Cardiac muscle cell (in vitro differentiated cells and primary cell): Measurements from ENCODE around the gene PICALM. TPM values are rescaled to one million over a fixed set of nuclear protein-coding genes. Genes with fewer than 3 reads are reported as not detected.
"Not testable (repeated sequence)": the region's sequence is repeated elsewhere in the genome, so short reads cannot be mapped to it uniquely, and the experiment has no call there.

Experiments
- DNase-seq, 2 donors: peaks; one replicate each; pipeline versions ENCODE4 v3.0.0 to v3.0.0-alpha.2; 2010 to 2017; ENCODE audit warnings: low read depth in 1 of 2, low spot score in 1 of 2
- H3K27ac ChIP-seq: fragments of 200-600 bp; sonication (generic); 2 replicates; pipeline ENCODE4 v1.5.1; 2016
- H3K27me3 ChIP-seq: fragments of 200-600 bp; sonication (generic); 2 replicates; pipeline ENCODE4 v1.6.0; 2016; ENCODE audit warnings: control low read depth
- H3K36me3 ChIP-seq: fragments of 200-600 bp; sonication (generic); 2 replicates; pipeline ENCODE4 v1.5.1; 2016; ENCODE audit warnings: control low read depth
- H3K4me1 ChIP-seq: fragments of 200-600 bp; sonication (generic); 2 replicates; pipeline ENCODE4 v1.8.1; 2017; ENCODE audit warnings: low read depth, mild to moderate bottlenecking, mixed run types
- H3K4me3 ChIP-seq: fragments of 200-600 bp; sonication (generic); 2 replicates; pipeline ENCODE4 v1.5.1; 2016; ENCODE audit warnings: mild to moderate bottlenecking
- H3K9me3 ChIP-seq: fragments of 200-600 bp; sonication (generic); 2 replicates; pipeline ENCODE4 v1.5.1; 2017; ENCODE audit warnings: low read depth, mild to moderate bottlenecking, control low read depth
- polyA plus RNA-seq: library from polyadenylated mRNA; unstranded; fragments of >200 nt; fragmentation: Nextera tagmentation; extraction: Ambion mirVana; gene quantifications from 2 replicates; pipeline ENCODE4 v1.2.1, GENCODE V29; 2016
- total RNA-seq: library from RNA; depleted of rRNA; stranded (reverse); fragments of >200 nt; gene quantifications from 2 replicates; pipeline ENCODE4 v1.2.3, GENCODE V29; 2016
- TF ChIP-seq, protein P1 (sequence below): IDR thresholded peaks from 2 replicates; pipeline ENCODE4 v1.5.1; 2012; ENCODE audit warnings: low read depth, mild to moderate bottlenecking, low read length

The PICALM gene
- total and polyA plus RNA-seq, 2 experiments from 2014 or later: 49.9 to 110 TPM

DNA sequence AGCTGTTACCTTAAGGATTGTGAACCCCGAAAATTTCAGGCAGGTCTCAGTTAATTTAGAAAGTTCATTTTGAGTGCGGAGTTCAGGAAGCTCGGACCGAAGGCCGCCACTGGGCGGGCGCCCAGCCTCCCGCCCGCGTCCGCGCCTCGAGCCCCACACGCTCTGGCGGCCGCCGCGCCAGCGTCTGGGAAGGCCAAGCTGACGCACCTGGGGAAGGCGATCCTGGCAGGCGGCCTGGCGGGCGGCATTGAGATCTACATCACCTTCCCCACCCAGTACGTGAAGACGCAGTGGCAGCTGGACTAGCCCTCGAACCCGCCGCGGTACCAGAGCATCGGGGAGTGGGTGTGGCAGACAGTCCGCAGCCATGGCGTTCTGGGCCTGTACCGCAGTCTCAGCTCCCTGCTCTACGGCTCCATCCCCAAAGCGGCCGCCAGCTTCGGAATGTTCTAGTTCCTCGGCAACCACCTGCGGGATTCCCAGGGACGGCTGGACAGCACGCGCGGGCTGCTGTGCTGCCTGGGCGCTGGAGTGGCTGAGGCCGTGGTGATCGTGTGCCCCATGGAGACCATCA, 134.2 kb downstream of the PICALM start:
- Histone ChIP-seq H3K4me3 (no peak overlapping the region), H3K27me3 (no peaks in the 10 kb centered on the region), H3K4me1 (no peaks in the 10 kb centered on the region), H3K9me3 (no peaks in the 10 kb centered on the region), H3K27ac (no peak overlapping the region), H3K36me3 (no peaks in the 10 kb centered on the region)
- TF ChIP-seq, protein P1, sequence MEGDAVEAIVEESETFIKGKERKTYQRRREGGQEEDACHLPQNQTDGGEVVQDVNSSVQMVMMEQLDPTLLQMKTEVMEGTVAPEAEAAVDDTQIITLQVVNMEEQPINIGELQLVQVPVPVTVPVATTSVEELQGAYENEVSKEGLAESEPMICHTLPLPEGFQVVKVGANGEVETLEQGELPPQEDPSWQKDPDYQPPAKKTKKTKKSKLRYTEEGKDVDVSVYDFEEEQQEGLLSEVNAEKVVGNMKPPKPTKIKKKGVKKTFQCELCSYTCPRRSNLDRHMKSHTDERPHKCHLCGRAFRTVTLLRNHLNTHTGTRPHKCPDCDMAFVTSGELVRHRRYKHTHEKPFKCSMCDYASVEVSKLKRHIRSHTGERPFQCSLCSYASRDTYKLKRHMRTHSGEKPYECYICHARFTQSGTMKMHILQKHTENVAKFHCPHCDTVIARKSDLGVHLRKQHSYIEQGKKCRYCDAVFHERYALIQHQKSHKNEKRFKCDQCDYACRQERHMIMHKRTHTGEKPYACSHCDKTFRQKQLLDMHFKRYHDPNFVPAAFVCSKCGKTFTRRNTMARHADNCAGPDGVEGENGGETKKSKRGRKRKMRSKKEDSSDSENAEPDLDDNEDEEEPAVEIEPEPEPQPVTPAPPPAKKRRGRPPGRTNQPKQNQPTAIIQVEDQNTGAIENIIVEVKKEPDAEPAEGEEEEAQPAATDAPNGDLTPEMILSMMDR: no peak
- peak in 1 of 2 donors; percentile 35 for DNase-seq

DNA sequence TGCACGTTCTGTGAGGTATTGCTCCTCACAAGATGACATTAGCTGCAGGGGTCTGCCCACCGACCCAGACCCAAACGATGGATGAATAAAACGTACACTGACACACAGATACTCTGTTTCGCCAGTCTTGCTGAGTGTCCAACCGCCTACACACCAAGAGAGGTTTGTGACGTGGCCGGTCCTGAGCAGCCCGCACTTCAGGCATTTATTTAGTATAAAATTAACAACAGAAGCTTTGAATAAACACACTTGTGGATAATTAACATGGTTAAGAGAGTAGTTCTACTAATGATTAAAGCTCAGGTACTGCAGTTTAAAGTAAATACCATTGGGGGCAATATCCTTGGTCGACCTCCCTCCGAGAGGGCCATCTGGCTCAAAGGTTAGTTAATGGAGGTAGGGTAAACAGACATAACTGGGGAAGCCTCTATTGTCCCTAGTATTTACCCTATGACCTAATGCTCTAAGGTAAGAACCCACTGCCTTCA, 138.0 kb downstream of the PICALM start:
- Histone ChIP-seq H3K27me3 (no peaks in the 10 kb centered on the region), H3K27ac (no peak overlapping the region), H3K36me3 (no peaks in the 10 kb centered on the region), H3K4me3 (no peak overlapping the region), H3K9me3 (no peaks in the 10 kb centered on the region), H3K4me1 (no peaks in the 10 kb centered on the region)
- no peak for DNase-seq
- TF ChIP-seq, protein P1: no peak

DNA sequence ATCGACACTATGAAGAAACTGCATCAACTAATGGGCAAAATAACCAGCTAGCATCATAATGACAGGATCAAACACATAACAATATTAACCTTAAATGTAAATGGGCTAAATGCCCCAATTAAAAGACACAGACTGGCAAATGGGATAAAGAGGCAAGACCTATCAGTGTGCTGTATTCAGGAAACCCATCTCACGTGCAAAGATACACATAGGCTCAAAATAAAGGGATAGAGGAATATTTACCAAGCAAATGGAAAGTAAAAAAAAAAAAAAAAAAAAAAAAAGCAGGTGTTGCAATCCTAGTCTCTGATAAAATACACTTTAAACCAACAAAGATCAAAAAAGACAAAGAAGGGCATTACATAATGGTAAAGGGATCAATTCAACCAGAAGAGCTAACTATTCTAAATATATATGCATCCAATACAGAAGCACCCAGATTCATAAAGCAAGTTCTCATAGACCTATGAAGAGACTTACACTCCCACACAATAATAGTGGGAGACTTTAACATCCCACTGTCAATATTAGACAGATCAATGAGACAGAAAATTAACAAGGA, 142.2 kb downstream of the PICALM start:
- H3K4me1 ChIP-seq, H3K27ac ChIP-seq, H3K36me3 ChIP-seq, H3K9me3 ChIP-seq, H3K4me3 ChIP-seq, H3K27me3 ChIP-seq, DNase-seq: not testable (repeated sequence)

DNA sequence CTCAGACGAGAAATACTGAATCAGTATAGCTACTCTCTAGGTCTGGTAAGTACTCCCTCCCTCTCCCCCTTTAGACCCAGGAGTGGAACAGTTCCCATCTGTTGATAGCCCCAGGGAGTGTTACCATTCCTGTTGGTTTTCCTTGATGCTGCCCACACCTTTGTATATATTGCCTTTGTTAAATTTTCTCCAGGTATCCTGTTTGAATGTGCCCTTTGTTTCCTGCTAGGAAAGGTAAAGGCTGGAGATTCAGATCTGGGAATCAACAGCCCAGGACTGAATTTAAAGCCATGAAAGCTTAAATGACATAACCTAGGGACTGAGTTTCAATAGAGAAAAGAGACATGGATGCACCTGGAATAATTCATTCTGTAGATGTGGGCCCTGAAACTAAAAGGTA, 145.4 kb downstream of the PICALM start:
- Histone ChIP-seq H3K9me3 (no peaks in the 10 kb centered on the region), H3K36me3 (no peaks in the 10 kb centered on the region), H3K27ac (no peak overlapping the region), H3K27me3 (no peaks in the 10 kb centered on the region), H3K4me3 (no peak overlapping the region), H3K4me1 (no peaks in the 10 kb centered on the region)
- TF ChIP-seq, protein P1: no peak
- no peak for DNase-seq

DNA sequence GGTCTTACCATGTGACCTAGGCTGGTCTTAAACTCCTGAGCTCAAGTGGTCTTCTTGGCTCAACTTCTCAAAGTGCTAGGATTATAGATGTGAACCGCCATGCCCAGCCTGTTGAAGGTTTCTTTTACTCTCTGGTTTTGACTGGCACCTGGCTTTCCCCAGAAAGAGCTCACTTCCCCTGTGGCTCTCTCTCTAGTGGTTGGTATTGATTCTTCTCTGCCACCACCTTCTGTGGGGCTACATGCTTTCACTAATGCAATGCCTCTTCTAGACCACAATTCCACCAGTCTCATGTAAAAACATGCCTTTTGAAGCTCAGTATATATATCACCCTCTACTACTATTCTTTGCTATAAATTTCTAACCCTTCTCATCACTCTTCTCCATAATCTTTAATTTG, 146.5 kb downstream of the PICALM start:
- Histone ChIP-seq H3K36me3 (no peaks in the 10 kb centered on the region), H3K27ac (no peak overlapping the region), H3K9me3 (no peaks in the 10 kb centered on the region), H3K27me3 (no peaks in the 10 kb centered on the region), H3K4me1 (no peaks in the 10 kb centered on the region), H3K4me3 (no peak overlapping the region)
- TF ChIP-seq, protein P1: no peak
- DNase-seq: no peak
